PC-3 (cell line): ENCODE results near the gene ATG4C. TPM values are rescaled to one million over a fixed set of nuclear protein-coding genes. Genes with fewer than 3 reads are reported as not detected.

ENCODE experiments used
- ATAC-seq: fragments of 200-7000 bp; cut with Tn5 transposase; 2 replicates; pipeline ENCODE4 v1.9.1; 2020; ENCODE audit warnings: mild to moderate bottlenecking, moderate library complexity
- BruUV-seq: library from RNA; stranded (reverse); fragments of 400-500 nt; replicated peaks from 2 replicates; lab custom pipeline; 2021; lab: Mats Ljungman, UMichigan
- CTCF ChIA-PET: fragments of 300-600 bp; sonication (Branson Sonifier 250); formaldehyde crosslinking; loops from one replicate; lab custom pipeline; 2022; ENCODE audit warnings: antibody characterized with exemption; lab: Charles Lee
- POLR2A ChIA-PET: fragments of 300-600 bp; sonication (Branson Sonifier 250); formaldehyde crosslinking; loops from one replicate; lab custom pipeline; 2022; ENCODE audit warnings: antibody characterized with exemption; ENCODE audit not compliant: unreplicated experiment; lab: Charles Lee
- DNase-seq: peaks from one replicate; pipeline ENCODE4 v3.0.0-alpha.2; 2015
- H2AFZ ChIP-seq: fragments of 300-600 bp; sonication (generic); 2 replicates; pipeline ENCODE4 v1.6.0; 2016; ENCODE audit warnings: antibody characterized with exemption, low read length
- H3F3A ChIP-seq: fragments of 300-600 bp; sonication (generic); one replicate; pipeline ENCODE4 v1.6.0; 2017; ENCODE audit warnings: antibody characterized with exemption, low read length, control low read depth, mild to moderate bottlenecking; ENCODE audit not compliant: unreplicated experiment
- H3K27ac ChIP-seq: fragments of 300-600 bp; sonication (generic); 2 replicates; pipeline ENCODE4 v1.5.1; 2016; ENCODE audit warnings: mild to moderate bottlenecking, low read length
- H3K27me3 ChIP-seq: fragments of 300-600 bp; sonication (generic); 2 replicates; pipeline ENCODE4 v1.6.1; 2016; ENCODE audit warnings: low read length, mixed read lengths
- H3K36me3 ChIP-seq: fragments of 300-600 bp; sonication (generic); 2 replicates; pipeline ENCODE4 v1.6.1; 2016; ENCODE audit warnings: low read depth, mixed run types, low read length, mixed read lengths
- H3K4me1 ChIP-seq: fragments of 300-600 bp; sonication (generic); 2 replicates; pipeline ENCODE4 v1.5.1; 2016; ENCODE audit warnings: low read length; ENCODE audit not compliant: insufficient read depth
- H3K4me2 ChIP-seq: fragments of 300-600 bp; sonication (generic); 2 replicates; pipeline ENCODE4 v1.6.0; 2016; ENCODE audit warnings: low read length
- H3K4me3 ChIP-seq: fragments of 300-600 bp; sonication (generic); 2 replicates; pipeline ENCODE4 v1.5.1; 2016; ENCODE audit warnings: mild to moderate bottlenecking, low read length, mixed read lengths
- H3K79me2 ChIP-seq: fragments of 300-600 bp; sonication (generic); 2 replicates; pipeline ENCODE4 v1.6.1; 2017; ENCODE audit warnings: low read length, mixed read lengths
- H3K9ac ChIP-seq: fragments of 300-600 bp; sonication (generic); 2 replicates; pipeline ENCODE4 v1.6.0; 2016; ENCODE audit warnings: mild to moderate bottlenecking, low read length
- H3K9me2 ChIP-seq: fragments of 300-600 bp; sonication (generic); replicated peaks from 2 replicates; pipeline ENCODE4 v1.6.1; 2016; ENCODE audit warnings: mixed run types, low read length, mixed read lengths
- H3K9me3 ChIP-seq: fragments of 300-600 bp; sonication (generic); 2 replicates; pipeline ENCODE4 v1.6.1; 2016; ENCODE audit warnings: low read length, mixed read lengths
- H4K20me1 ChIP-seq: fragments of 300-600 bp; sonication (generic); 2 replicates; pipeline ENCODE4 v1.6.1; 2016; ENCODE audit warnings: low read length, mixed read lengths
- EZH2 ChIP-seq: fragments of 300-600 bp; sonication (generic); IDR thresholded peaks from one replicate; pipeline ENCODE4 v1.6.1; 2017; ENCODE audit warnings: antibody characterized with exemption, mild to moderate bottlenecking, low read length; ENCODE audit not compliant: unreplicated experiment
- EZH2phosphoT487 ChIP-seq: fragments of 300-600 bp; sonication (generic); IDR thresholded peaks from 2 replicates; pipeline ENCODE4 v1.6.1; 2018; ENCODE audit warnings: mild to moderate bottlenecking, antibody characterized with exemption, low read length, borderline replicate concordance
- intact Hi-C: fragments of 100-400 bp; cut with micrococcal nuclease; formaldehyde crosslinking; loops from 2 replicates; pipeline ENCODE4 v1.9.0; 2023
- total RNA-seq: library from RNA; depleted of rRNA; stranded (reverse); fragments of >200 nt; gene quantifications from 2 replicates; pipeline ENCODE4 v1.2.3, GENCODE V29; 2014
- TF ChIP-seq, protein P1 (sequence below): fragments of 300-600 bp; sonication (generic); conservative IDR thresholded peaks from 2 replicates; pipeline ENCODE4 v1.5.1; 2017; ENCODE audit warnings: antibody characterized with exemption, low read depth, mild to moderate bottlenecking, low read length

Gene ATG4C
- total RNA-seq, 1 experiment from 2014 or later = 8.8 TPM

DNA sequence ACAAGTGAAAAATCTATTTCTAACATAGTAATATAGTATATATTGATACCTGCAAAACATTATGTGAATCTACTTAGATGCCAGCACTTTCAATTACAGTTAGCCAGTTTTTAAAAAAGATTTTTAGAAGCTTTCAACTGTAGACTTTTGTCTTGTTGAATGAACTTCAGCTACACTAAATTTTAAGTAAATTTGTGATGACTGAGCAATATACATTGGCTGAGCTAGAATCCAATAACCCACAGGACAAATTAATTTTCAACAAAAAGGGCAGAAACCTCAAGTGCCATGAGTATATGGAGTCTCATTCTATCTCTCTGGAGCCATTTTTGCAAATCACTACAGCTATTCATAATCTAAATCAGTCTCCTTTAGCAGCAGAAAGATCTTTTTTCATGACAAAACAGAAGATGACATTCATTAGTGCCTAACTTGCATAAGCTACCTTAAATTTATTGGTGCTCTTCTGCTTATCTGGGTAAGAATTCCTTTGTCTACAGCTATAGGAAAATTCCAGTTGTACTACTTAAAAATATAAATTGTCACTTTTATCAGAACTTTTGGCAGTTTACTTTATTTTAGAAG is 100.3 kb downstream of the ATG4C start:
- CTCF ChIA-PET = interaction anchor here (0.7 kb wide), 1 partner anchor 1987 kb away, joined by 5 read pairs; no protein-coding TSS in a partner anchor
- H3K9me2 ChIP-seq = no peaks in the 10 kb centered on the region
- no peaks in the 10 kb centered on the region for H4K20me1 ChIP-seq
- no peaks in the 10 kb centered on the region for H3K4me1 ChIP-seq
- POLR2A ChIA-PET = no interaction called here
- no peaks in the 10 kb centered on the region for H3K79me2 ChIP-seq
- no TSS peak for BruUV-seq
- no peak overlapping the region for H3K4me2 ChIP-seq
- no peaks in the 10 kb centered on the region for H3F3A ChIP-seq
- no peak overlapping the region for H2AFZ ChIP-seq
- no peak for TF ChIP-seq EZH2phosphoT487
- TF ChIP-seq, protein P1, sequence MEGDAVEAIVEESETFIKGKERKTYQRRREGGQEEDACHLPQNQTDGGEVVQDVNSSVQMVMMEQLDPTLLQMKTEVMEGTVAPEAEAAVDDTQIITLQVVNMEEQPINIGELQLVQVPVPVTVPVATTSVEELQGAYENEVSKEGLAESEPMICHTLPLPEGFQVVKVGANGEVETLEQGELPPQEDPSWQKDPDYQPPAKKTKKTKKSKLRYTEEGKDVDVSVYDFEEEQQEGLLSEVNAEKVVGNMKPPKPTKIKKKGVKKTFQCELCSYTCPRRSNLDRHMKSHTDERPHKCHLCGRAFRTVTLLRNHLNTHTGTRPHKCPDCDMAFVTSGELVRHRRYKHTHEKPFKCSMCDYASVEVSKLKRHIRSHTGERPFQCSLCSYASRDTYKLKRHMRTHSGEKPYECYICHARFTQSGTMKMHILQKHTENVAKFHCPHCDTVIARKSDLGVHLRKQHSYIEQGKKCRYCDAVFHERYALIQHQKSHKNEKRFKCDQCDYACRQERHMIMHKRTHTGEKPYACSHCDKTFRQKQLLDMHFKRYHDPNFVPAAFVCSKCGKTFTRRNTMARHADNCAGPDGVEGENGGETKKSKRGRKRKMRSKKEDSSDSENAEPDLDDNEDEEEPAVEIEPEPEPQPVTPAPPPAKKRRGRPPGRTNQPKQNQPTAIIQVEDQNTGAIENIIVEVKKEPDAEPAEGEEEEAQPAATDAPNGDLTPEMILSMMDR = no peak
- no peak for TF ChIP-seq EZH2
- no peak overlapping the region for H3K27ac ChIP-seq
- H3K36me3 ChIP-seq = no peaks in the 10 kb centered on the region
- H3K9me3 ChIP-seq = 0 out of 2 replicates have a peak, but pooled peaks cover 3% of the 10 kb centered on the region
- ATAC-seq = no peak
- no peak overlapping the region for H3K4me3 ChIP-seq
- H3K9ac ChIP-seq = no peak overlapping the region
- intact Hi-C loops = no loop called here
- no peak for DNase-seq
- peaks cover 74% of the 10 kb centered on the region for H3K27me3 ChIP-seq

DNA sequence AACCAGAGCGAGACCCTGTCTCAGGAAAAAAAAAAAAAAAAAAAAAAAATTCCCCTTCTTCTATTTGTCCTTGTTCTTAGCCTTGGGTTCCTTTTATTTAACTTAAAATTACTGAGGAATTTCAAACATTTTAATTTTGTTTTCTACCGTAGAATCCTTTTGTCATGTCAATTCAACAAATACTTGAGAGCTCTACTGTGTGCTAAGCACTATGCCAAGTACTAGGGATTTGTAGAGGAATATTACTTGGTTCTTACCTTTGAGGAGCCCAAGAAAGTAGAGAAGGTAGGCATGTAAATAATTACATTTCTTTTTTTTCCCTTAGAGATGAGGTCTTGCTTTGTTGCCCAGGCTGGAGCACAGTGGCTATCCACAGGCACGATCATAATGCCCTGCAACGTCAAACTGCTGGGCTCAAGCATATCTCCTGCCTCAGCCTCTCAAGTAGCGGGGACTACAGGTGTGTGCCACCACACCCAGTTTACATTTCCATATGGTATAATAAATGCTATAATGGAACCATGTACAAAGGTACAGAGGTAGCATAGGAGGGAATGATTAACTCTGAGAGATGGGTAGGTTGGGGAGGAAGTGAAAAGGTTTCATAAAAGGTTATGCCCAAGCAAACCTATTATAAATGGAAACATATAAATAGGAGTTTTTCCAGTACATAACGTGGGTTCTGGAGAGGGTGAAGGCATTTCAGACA is 104.0 kb downstream of the ATG4C start:
- no peak overlapping the region for H3K27ac ChIP-seq
- intact Hi-C loops = no loop called here
- H3K9me3 ChIP-seq = no peaks in the 10 kb centered on the region
- DNase-seq (no peak), ATAC-seq (no peak)
- no peaks in the 10 kb centered on the region for H3K4me1 ChIP-seq
- H3K36me3 ChIP-seq = no peaks in the 10 kb centered on the region
- TF ChIP-seq, protein P1 = no peak
- TF ChIP-seq EZH2phosphoT487 = no peak
- no peak overlapping the region for H3K4me3 ChIP-seq
- ChIA-PET CTCF (no interaction called here), POLR2A (no interaction called here)
- H3K9ac ChIP-seq = no peak overlapping the region
- H3K27me3 ChIP-seq = peaks cover 69% of the 10 kb centered on the region
- H2AFZ ChIP-seq = no peak overlapping the region
- no peak overlapping the region for H3K4me2 ChIP-seq
- no TSS peak for BruUV-seq
- H3F3A ChIP-seq = no peaks in the 10 kb centered on the region
- H4K20me1 ChIP-seq = no peaks in the 10 kb centered on the region
- H3K79me2 ChIP-seq = no peaks in the 10 kb centered on the region
- H3K9me2 ChIP-seq = no peaks in the 10 kb centered on the region

DNA sequence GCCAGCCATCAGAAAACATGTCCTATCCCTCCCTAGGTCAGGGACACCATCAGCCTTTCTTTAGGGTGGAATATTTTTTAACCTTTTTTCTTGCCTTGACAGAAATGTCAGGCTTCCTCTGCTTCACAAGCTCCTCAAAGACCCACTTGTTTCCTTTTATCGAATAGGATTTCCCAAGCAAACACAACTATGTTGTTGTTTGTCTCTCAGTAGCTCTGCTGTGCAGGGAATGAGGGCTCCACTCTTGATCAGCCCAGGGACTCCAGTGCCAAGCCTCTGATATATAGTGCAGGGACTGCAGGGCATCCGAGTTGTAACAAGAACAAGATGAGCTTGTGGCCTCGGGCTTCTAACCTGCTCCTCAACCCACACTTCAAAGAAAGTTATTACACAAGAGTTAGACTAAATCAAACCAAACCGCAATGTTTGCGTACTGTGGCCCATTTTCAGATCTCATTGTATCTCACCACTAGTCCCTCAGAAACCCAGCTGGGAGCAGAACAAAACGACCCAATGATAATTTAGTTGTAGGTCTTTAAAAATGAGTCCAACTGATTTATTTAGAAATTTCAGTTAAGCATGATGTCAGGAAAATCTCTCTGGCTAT is 108.1 kb downstream of the ATG4C start:
- Histone ChIP-seq H3K36me3 (no peaks in the 10 kb centered on the region), H3K79me2 (no peaks in the 10 kb centered on the region), H4K20me1 (no peaks in the 10 kb centered on the region), H3K27ac (no peak overlapping the region), H3K4me2 (no peak overlapping the region), H3K4me3 (no peak overlapping the region), H3K9me2 (no peaks in the 10 kb centered on the region), H3K27me3 (peaks cover 69% of the 10 kb centered on the region), H3F3A (no peaks in the 10 kb centered on the region), H3K9ac (no peak overlapping the region), H3K4me1 (no peaks in the 10 kb centered on the region), H3K9me3 (no peaks in the 10 kb centered on the region), H2AFZ (no peak overlapping the region)
- DNase-seq (no peak), ATAC-seq (no peak)
- CTCF ChIA-PET = no interaction called here
- BruUV-seq = no TSS peak
- POLR2A ChIA-PET = no interaction called here
- intact Hi-C loops = no loop called here
- TF ChIP-seq EZH2phosphoT487 = no peak
- TF ChIP-seq, protein P1 = no peak
- TF ChIP-seq EZH2 = no peak
